Stimulated activated CD4-positive, alpha-beta T cell treated with anti-CD3 and anti-CD28 coated beads, Interleukin-2, amount 100 ng/mL, for 4 hours (primary cell): Measurements from ENCODE around the gene PPP4R4.
"Not testable (repeated sequence)": the region's sequence is repeated elsewhere in the genome, so short reads cannot be mapped to it uniquely, and the experiment has no call there.

Source experiments
- DNase-seq: peaks from one replicate; pipeline ENCODE4 v3.0.0-alpha.2; 2020; ENCODE audit warnings: low read depth

PPP4R4 gene

DNA sequence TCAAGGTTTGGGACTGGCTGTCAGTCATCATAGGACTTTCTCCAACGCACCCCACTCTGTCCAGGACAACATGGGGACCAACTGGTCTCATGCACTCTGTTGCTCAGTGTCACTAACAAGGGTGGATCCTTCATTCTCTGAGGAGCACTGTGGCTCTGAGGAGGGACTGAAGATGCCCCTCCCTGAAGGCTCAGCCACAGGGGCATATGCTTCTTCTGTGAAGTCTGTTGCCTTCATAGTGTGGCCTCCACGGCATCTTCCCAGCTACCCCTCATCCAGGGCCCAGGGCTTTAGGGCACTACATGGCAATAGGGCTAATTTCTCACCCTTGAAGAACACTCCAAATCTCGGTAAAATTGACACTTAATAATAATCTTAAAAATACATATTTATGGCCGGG is 30.4 kb upstream of the PPP4R4 start:
- DNase-seq: no peak

DNA sequence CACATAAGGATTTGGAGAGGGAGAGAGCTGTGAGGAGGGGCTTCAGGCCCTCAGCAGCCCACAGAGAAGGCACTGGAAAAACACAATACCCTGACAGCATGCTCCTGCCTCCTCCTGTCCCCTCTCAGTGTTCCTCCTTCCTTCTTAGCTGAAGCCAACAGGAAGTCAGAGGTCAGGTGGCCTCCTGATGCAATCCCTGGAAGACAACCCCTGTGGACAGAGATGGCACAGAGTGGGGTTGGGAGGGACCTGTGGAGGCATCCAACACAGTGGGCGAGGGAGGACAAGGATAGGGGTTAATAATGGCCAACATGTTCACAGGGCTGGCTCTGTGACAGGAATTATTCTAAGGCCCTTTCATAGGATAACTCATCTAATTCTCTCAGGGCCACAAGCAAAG is 29.4 kb upstream of the PPP4R4 start:
- DNase-seq: no peak

DNA sequence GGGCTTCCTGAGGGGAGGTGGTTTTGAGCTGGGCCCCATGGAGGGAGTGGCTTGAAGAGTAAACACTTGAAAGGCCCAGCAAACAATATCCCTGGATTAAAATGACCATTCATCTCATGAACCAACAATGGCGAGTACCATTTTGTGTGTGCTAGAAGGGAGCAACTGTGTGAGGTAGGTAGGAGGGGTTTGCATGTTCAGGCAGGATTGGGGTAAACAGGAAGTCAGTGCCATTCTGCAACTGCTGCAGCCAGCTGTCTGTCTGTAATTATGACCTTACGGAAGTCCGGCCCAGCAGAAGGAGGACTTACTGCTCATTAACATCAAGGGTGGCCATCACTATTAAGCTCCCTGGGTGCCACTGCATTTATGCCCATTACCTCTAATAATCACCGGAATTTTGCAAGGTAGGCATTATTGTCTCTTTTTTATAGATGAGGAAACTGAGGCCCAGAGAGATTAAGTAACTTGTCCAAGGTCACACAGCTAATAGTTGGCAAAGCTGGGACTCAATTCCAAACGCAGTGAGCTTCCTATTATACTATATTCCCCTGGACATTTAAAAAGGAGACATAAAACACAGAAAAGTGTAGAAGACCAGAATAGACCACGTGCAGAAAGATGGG is 28.1 kb upstream of the PPP4R4 start:
- no peak for DNase-seq

DNA sequence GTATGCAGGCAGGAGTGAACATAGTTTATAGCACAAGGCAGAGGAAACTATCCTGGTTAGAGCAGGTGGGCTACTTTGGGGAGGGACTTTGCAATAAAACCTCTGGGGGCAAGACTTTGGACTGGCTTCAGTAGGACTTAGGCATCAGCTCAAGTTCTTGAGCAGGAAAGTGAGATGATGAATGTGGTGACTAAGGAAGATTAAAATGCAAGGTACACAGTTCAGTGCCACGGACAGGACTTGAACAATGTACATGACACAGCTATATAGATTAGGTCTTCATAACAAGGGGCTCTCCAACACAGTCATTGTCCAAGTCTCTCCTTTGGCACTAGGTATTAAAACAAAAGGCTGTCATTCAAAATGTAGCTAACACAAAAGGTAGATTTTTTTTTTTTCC is 21.4 kb upstream of the PPP4R4 start:
- no peak for DNase-seq

DNA sequence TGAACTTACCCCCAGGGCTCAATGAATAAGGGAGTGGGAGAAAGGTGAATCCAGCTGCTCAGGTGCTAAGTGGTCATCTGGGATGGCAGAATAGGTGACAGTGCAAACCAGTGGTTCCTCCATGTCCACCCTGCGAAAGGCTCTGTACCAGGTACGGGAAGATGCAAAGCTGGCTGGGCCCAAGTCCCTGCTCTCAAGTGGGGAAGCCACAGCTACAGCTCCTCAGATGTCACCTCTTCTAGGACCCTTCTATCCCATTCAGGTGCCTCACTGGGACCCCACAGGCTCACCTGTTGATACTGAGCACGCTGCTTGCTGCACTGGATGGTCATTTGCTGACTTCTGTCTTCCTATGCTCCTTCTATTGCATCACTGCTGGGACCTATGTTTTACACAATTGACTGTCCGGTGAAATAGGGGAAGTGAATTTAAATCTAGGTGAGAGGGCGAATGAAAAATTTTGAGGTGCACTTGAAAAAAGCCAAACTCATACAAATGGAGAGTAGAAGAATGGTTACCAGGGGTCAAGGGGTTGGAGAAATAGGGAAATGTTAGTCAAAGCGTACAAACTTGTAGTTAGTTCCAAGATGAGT is 20.3 kb upstream of the PPP4R4 start:
- DNase-seq: no peak

DNA sequence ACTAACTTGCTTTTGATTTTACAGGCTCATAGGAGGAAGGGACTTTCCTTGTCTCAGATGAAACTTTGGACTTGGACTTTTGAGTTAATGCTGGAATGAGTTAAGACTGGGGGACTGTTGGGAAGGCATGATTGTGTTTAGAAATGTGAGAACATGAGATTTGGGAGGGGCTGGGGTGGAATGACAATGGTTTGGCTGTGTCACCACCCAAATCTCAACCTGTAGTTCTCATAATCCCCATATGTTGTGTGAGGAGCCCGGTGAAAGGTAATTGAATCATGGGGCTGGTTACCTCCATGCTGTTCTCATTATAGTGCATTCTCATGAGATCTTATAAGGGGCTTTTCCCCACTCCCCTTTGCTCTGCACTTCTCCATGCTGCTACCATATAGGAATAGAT is 18.0 kb upstream of the PPP4R4 start:
- not testable (repeated sequence) for DNase-seq

DNA sequence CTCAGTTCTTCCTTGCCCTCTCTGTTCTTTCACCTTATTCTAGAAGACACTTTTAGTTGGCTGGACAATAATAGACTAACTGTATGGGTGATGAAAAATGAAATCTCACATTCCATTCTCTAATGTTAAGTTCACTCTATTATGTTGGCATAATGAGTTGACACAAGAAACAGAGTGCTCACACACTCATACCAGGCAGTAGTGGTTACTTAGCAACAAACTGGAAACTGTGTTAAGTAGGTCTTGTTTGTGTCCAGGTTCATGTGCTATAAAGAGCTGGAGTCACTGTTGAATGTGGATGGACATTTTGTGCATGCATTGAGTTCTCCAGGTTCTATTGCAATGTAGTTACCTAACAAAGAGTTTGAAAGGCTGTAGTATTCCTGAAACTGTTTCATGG is 16.9 kb upstream of the PPP4R4 start:
- DNase-seq: no peak

DNA sequence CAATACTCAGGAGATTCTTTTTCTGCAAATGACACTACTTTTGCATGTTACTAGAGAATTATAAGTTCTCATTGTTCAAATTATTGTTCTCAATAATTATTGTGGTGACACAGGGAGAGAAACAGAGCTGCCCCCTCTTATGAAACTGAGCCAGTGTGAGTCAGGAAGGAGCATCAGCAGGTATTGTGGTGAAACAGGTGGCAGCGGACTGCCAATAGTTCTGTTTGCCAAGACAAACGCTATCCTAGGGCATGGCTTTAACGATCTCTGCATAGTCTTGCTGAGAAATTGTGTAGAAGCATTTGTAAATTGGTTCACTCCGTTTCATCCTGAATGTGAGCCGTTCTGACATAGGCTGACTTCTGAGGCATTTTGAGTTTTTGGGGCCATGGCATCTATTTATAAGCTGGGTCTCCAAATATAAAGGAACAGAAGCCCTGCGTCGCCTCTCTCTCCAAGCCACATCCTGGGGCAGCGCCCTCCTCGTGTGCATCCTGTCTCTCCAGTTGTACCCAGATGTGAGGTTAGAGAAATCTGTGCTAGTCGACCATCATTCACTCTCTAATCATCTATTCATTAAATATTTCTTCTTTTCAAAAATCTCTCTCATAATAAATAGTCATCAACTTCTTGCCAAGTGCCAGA is 15.8 kb upstream of the PPP4R4 start:
- DNase-seq: no peak

DNA sequence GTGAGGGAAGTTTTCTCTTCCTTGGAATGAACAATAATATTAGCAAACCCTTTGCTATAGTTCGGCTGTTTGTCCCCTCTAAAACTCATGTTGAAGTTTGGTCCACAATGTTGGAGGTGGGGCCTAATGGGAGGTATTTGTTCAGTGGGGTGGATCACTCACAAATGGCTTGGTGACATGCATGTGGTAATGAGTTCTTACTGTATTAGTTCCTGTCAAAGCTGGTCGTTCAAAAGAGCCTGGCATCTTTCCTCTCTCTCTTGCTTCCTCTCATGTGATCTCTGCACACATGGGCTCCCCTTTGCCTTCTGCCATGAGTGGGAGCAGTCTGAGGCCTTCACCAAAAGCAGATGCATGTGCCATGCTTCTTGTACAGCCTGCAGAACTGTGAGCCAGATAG is 13.1 kb upstream of the PPP4R4 start:
- DNase-seq: no peak

DNA sequence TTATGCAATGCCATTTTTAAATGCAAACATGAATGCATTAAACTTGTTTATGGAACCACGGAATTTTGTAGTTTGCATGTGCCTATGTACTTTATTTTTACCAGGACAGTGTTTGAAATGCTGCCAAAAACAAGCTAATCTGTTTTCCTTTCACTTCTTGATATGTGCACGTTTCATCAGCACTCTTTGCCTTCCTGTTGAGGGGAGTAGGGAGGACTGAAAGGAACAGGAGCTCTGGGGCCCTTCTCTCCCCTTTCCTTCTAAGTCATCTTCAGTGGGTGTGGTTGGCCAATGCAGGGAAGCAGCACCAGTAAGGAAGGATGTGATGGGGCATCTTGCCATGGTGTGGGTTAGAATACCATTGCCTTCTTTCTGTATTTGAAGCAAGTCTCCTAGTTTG is 12.1 kb upstream of the PPP4R4 start:
- no peak for DNase-seq

DNA sequence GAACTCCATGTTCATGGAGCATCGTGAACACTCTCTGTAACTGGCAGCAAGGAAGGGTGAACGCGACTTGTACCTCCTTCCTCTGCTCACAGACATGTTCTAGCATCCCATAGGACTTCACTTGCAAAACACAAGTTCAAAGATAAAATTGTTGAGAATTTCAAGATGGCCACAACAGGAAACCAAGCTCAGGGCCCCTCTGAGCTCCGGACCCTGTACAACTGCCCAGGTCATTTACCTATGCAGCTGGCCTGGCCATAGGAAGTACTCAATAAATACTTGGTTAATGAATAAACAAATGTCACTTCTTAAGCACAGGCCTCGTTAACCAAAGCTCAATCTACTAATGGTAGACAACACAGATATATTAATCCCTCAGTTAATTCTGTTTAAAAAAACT is 11.7 kb upstream of the PPP4R4 start:
- no peak for DNase-seq

DNA sequence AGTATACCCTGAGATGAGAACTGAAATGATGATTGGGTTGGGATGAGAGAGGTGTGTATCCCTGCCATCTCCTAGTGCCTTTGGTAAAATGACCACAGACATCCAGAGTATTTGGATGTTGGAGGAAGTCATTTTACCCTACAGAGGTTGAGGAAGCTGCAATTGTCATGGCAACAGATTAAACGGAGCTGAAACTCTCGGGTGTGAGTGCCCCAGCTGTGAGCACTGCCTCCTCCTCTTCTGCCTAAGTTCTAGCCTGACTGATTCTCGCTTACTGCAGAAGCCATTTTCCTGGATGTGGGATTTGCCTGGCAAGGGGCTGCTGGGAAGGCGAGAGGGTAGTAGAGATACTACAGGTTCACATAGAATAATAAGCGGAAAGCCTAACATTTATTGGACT is 10.3 kb upstream of the PPP4R4 start:
- no peak for DNase-seq

DNA sequence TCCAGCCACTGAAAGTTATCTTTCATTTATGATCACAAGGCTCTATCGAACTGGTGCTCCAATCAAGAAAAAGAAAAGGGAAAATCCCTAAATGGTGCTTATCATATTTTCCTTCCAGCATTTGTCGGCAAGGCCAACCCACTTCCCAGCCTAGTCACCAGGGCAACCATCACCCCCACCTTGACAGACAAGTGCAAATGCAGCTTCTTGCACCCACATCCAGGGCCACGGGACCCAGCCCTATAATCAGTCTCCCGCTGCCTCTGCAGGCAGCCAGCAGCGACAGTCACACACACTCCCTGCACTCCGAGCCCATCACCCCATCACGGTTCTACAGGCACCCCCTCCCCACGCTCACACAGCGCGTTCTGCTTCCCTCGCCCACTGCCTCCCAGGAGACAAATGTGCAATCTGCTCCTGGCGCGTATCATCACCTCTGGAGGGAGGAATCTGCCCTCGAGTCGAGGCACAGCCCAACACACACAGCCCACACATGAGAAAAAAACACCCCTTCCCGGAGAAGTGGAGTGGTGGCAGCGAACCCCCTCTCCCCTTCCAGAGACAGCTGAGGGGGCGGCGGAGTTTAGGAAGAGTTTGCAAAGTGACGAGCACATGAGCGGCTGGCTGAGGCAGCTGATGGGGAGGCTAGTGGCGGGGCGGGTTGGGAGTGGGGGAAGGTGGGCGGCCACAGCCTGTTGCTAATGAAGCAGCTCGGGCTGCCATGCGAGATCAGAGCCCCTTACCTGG is 9.3 kb upstream of the PPP4R4 start:
- DNase-seq: no peak

DNA sequence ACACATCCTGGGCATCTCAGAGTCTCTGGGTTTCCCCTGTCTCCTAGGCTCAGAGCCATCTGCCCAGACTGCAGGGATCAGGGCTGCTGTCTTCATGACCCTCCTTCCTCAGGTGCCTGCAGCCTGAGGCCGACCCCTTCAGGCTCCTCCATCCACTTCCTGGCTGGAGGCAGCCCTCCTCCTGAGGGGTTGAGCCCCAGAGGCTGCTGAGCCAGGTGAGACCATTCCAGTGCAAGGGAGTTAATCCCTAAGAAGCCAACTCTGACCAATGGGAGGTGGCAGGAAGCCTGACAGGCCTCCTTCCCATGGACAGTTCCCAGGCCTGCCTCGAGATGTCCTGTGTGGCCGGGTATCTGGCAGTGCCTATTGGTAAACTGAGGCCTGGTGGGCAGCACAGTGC is 8.4 kb upstream of the PPP4R4 start:
- no peak for DNase-seq

DNA sequence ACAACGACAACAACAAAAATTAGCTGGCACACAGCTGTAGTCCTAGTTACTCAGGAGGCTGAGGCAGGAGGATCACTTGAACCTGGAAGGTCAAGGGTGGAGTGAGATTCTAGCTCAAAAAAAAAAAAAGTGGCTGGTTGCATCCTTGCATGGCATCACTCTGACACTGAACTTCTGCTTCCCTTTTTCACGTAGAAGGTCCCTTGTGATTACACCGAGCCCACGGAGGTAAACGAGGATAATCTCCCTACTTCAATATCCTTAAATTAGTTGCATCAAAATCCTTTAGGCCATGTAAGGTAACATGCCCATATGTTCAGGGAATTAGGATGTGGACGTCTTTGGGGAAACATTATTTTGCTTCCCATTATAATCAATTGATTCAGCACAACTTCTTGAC is 4.0 kb upstream of the PPP4R4 start:
- DNase-seq: no peak

DNA sequence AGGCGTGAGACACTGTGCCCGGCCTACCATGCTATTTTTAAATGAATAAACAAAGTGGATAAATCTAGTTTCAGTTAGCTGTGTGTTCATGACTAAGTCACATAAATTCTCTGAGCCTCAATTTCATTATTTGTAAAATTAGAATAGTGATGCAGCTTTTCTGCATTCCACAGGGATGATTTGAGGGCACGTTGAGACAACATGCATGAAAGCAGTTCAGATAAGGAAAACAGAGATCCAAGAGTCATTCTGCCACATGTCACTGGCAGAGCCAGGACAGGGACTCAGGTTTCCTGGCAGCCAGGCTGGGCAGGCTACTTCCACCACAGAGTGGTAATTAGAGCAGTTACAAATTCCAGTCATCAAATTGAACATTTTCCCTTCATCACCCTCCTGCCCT is 2.9 kb upstream of the PPP4R4 start:
- DNase-seq: no peak

DNA sequence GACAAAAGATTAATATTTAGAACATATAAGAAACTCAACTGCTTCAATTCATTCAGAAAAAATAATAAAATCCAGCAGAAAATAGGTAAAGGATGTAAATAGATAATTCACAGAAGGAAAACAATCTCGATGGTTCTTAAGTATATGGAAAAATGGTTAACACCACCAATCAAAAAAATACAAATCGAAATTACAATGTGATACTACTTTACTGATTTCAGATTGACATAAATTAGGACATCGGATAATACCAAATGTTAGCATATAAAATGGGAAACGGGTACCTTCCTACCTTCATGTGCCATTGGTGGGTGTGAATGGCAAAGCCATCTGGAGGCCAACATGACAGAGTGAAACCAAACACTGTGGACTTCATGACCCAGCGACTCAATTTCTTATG is 1.6 kb upstream of the PPP4R4 start:
- DNase-seq: no peak

DNA sequence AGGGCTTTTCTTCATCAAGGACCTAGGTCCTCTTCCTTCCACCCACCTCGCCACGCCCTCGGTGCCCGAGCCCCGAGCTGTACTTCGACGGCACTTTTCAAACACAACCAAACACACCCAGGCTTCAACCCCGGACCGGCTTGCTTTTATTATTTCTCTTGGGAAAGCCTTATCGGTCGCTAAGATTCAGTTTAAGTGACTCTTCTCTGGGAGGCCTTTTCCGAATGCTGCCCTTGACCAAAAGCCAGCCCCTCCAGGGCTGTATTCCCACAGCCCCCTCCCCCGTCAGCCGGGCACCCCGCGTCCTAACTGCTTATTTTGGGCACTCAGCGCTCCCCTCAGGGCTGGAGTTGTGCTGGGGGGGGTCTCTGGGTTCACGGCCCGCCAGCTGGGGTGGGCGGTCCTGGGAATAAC is 644 bp upstream of the PPP4R4 start:
- DNase-seq: no peak

DNA sequence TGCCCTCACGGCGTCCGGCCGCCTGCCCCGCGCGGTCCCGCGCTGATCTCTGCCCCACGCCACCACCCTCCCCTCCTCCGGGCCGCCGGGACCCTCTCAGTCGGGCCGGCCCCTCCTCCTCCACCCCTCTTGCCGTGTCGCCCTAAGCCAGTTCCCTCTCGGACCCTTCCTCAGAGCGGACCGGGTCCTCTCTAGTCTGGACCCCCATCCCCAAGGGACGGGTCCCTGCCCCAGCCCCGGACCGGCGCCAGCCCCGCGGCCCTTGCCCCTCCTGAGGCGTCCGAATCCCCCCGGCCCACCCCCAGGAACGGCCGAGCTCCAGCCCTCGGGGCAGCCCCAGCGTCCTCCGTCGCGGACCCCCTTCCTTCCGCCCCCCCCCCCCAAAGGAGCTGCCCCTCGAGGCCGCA is 485 bp downstream of the PPP4R4 start:
- no peak for DNase-seq

DNA sequence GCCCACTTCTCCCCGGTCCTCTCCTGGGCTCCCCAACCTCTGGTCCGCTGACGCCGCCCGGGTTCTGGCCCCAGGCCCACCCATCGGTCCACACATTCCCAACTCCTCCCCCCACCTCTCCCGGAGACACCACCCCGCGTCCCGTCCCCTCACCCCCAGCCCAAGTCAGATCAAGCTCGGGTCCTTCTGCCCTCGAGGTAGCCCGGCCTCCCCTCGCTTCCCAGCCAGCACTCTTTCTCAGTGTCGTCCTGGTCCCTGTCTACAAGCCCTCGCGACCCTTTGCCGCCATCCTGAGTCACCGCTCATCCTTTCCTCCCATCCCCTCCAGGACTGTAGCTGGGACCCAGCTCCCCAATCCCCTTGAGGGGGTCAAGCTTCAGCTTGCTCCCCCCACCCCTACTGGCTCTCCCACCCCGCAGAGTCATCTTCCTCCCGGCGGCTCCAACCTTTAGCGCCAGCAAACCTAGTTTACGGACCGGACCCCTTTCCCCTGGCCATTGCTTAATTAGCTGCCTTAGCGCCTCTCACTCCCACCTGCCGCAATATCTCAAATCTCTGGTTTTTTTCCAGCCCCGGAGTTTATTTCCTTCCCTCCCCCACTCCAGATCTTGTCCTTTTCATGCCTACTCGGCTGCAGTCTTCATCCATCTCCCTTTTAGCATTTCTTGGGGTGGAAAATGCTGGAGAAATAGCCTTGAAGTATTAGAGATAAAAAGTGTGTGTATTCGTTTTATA is 1.1 kb downstream of the PPP4R4 start:
- no peak for DNase-seq

DNA sequence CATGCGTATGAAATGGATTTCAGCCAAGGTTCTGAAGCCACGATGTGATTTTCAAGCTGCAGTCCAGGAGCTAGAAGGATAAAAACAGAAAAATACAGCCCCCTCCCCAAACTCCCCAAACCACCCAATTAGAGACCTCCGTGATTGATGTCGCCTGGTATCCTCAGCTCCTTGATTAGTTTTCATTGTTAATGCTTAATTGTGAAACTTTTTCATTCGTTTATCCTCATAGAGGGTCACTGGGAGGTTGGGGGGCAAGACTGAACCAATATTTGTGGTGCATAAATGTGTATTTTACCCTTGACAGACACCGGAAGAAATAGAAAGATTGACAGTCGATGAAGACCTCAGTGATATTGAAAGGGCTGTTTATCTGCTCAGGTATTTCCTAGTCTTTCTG is 1.6 kb downstream of the PPP4R4 start:
- no peak for DNase-seq

DNA sequence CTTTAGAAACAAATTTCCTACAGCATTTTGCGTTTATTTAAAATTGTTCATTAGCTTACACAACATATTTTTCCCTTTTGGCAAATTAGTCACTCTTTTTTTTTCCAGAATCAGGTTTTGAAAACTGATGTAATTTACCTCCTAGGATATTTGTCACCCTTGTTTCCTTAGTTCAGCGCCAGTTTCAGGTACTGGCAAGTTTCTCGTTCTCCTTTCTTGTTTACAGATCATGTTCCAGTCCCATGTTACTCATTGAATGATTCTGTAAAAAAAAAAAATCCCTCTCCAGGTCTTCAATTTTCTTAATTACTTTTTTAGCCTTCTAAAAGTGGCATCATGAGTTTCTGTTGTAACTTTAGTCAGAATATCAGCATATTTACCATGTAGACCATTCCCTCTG is 2.7 kb downstream of the PPP4R4 start:
- DNase-seq: no peak

DNA sequence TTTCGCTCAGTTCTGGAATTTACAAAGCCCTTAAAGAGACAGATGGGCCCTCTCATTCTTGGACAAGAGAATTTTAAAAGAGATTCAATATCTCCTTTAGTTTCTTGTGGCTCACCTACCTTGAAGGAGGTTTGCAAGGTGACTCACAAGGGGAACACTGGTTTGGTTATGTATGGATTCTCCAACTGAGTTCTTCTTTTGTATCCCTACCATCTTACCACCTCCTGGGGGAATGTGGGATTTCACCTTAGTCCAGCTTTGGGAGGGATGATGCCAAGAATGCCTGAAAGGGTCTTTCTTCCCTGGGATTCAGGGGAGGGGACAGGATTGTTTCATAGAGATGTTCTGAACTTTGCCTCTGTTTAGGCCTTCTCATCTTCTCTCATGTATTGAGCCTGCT is 3.7 kb downstream of the PPP4R4 start:
- no peak for DNase-seq
